Middle frontal gyrus (tissue), 1 donor: Measurements from ENCODE around the gene SMOC2.

Experiments
- DNase-seq: peaks from one replicate; pipeline ENCODE4 v3.0.0-alpha.2; 2015; ENCODE audit warnings: low spot score; ENCODE audit errors: extremely low spot score

SMOC2 gene

DNA sequence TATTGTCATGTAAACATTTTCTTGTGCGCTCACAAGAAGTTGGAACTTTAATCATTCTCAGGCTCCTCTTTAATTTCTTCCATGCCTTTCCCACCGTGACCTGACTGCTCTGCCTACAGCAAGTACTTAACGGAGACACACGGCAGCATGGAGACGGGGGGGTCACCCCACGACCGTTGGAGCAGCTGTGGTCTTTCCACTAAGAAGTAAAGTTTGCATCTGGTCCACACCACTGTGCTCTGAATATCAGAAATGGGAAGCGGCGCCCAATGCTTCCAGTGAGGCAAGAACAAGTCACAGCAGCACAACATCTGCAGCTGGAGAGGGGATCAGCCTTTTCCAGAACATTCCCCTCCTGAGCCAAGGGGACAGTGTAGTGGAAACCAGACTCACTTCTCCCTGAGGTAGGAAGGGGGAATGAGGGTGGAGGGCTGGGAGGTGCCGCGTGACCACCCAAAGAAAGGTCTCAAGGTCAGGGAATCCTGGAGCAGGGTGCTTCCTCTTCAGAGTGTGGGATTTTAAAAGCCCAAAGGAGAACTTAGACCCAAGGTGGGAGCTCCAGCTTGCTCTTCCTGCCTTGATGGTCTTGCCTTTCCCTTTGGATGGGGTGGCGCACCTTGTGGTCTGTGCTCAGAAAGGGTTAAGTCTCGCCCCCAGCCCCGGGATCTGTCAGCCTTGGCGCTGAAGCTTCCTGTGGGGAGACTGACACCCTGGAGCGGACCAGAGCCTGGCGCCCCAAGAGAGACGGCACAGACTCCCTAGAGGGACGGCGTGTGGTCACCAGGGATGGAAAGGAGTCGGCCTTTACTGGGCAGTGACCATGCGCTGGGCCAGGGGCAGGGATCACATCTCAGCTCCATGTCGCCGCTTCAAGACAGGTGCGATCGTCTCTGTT is 25.6 kb upstream of the SMOC2 start:
- no peak for DNase-seq

DNA sequence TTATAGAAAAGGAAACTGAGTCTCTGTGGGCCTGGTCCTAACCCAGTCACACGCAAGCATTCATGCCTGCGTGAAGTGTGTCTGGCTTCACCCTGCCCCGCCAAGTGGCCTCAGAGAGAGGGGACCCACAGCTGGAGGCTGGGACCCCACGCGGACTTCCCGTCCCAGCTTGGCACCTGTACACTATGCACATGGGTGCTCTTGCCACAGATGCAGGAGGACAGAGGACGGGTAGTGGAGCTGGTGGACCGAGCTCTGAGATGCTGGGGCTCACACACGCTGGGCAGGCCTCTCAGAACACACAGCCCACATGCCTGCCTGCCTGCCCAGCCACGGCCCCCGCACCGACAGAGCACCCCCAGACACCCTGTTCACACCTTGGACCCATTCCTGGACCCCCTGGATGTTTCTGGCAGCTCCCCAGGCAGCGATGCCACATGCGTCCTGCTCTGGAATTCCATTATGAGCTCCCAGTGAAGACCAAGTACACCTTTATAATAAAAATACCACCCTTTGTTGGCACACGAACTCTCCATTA is 24.9 kb upstream of the SMOC2 start:
- DNase-seq = no peak

DNA sequence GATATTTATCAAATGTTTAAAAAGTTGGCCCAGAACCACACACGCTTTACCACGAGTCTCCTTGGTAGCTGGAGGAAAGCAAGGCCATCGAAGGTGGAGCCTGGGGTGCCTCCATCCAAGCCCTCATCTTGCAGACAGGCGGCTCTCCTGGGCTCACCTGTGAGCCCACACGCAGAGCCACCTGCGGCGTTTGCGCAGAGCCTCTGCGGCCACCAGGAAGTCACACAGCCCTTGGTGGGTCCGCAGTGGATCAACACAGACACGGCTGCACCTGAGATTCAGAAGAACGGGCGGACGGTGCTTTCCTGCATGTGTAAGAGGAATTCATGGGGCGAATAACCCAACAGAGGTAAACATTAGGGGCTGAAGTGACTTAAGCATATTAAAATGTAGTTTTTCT is 24.5 kb upstream of the SMOC2 start:
- DNase-seq = no peak

DNA sequence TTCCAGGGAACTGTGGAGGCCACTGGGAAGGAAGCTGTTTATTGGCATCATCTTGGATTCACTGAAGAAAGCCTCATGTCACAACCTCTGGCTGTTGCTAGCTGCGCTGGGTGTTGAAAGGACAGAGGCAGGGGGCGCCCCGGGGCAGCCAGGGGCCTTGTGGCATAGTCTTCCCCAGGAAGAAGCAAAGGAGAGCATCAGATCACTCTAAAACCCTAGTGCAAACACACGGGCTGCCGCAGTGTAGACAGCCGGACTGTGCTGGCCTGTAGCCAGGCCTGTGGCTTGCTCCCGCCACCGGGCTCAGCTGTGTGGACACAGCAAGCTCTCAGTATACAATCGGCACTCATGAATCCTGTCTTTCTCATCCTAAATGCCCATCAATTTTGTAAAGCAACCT is 23.8 kb upstream of the SMOC2 start:
- DNase-seq = no peak

DNA sequence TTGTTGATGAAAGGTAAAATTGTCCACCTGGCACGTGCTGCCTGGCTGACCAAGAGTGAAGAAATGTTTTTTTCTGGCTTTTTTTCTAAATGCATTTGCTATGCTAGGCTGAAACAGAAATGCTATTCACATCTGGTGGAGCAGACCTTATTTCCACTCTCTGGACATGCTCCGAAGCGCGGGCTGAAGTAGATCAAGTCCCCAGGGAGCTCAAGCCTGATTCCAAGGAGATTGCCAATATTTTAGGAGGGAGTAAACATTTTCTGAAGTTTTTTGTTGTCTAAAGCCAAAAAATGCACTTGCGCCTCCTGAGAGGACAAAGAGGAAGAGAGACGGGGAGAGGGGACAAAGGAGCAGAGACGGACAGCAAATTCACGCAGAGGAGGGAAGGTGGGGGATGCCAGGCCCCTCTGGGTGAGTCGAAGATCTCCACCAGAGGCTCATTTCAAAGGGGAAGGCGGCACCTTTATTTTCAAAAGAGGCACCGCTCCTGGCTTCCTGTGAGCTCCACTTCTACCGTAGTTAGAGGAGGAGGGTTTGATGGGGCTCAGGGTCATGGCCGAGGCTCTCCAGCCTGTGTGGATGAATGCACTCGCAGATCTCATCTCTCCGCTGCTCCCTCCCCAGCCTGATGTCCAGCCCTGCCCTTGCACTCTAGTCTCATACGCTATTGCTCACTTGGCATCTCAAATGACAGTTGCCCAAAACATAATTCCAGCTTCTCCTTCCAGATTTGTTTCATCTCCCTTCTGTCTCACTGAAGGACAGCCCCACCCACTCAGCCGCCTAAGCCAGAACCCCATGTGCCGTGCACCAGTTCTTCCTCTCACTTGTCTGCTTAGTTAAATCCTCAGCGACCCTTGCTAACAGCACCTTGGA is 23.1 kb upstream of the SMOC2 start:
- no peak for DNase-seq

DNA sequence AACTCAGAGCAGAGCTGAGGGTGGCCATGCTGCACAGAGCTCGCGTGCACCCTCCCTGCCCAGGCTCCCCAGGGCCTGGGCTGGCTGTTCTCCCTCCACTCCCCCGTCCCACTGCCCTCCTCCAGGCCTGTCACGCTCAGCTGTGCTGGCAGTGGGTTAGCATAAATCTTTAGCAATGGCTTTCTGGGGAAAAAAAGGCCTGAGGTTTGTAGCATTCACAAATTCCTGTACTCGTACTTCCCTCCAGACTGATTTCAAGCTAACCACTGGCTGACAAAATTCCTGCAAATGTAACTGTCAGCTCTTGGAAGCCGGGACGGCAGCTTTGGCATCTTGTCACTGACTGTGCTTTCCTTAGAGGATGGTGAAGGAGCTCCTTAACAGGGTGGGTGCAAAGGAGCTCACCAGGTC is 22.3 kb upstream of the SMOC2 start:
- DNase-seq = no peak

DNA sequence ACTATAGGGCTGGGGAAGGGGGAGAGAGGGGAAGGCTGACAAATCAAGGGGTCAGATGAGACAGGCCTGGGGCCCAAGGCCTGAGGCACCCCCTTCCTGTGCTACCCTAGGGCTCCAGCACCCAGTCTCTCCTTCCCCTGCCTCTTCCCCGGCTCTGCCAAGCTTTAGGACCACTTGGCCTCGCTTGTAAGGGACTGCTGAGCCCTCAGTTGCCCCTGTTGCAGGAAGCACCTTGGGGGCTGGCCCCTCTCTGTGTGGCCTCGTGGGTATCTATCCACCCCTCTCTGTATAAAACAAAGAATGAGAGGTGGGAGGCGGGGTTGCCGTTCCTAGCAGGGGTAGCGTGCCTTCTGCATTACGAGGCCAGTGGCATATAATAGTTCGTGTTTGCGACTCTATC is 21.4 kb upstream of the SMOC2 start:
- no peak for DNase-seq

DNA sequence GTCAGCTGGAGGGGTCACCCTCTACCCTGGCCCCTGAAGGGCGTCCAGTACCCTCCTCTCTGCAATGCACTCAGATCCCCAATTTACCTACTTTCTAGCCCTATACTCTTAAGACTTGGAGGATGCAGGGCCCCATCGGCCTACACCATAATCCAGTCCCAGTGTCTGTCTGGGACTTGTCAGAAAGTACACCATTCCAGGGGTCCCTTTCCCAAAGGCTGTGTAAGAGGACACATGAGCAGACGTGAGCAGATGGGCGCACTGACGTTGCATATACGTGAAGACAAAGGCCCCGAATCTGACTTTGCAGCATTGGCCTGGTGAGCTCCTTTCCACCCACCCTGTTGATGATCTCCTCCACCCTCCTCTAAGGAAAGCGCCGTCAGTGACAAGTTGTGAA is 20.9 kb upstream of the SMOC2 start:
- no peak for DNase-seq

DNA sequence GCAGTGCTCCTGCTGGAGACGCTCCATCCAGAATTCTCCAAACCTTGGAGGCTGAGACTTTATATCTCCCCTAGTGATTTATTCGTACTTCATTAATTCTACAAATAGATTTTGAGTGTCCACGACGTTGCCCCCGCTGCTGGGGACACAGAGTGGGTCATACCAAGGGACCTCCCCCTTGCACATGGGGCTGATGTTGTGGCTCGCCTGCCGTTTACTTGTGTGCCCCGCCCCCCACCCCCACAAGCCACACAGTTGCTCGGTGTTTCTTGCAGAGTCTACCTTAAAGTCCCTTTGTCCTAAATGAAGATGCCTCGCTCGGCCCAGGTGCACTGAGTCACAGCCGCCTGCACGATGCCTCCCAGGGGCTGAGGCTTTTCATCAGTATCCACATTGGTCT is 20.3 kb upstream of the SMOC2 start:
- no peak for DNase-seq

DNA sequence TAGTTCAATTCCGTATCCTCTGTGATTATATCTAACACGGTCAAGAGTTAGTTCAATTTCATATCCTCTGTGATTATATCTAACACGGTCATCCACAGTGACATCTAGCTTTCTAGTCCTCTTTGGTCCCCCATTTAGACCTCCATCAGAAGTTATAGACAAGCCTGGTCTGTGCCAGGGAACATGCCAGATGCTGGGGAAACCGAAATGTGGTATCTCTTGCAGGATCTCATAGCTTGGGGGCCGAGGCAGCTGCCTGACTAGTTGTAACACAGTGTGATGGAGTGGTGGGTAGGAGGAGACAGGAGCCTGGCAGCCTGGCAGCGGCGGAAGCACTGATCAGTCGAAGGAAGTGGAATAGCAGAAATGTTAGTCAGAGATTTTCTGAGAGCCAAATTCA is 13.8 kb upstream of the SMOC2 start:
- DNase-seq = no peak

DNA sequence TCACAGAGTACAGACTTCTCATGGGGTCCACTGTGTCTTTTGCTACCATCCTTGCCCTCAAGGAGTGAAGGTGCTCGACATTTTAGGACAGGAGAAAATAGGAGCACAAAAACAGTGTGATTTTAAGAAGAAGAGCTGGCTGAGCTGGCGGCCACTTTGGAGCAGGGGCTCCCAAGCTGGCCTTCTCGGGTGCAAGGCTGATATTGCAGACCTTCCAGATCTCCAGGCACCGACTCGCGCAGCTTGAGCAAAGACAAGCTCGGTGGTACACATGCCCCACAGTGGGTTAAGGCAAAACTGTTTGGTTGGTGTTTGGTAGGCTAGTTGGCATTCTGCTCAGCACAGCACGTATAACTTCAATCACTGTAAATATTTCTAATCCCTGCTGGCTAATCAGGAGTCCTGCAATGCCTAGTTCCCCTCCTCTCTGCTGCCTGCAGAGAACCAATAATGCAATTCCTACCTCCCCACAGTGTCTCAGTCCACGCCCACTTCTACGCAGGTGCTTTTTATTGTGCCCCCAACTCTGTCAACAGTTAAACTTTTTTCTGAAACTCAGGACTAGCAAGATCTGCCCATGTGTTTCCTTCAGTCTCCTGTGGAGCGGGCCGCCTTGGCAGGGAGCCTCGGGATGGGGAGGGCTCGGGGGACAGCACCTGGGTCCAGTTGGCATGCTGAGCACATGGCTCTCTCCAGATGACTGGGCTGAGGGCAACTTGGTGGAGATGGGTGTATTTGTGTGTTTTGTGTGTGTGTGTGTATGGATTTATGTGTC is 12.7 kb upstream of the SMOC2 start:
- DNase-seq = no peak

DNA sequence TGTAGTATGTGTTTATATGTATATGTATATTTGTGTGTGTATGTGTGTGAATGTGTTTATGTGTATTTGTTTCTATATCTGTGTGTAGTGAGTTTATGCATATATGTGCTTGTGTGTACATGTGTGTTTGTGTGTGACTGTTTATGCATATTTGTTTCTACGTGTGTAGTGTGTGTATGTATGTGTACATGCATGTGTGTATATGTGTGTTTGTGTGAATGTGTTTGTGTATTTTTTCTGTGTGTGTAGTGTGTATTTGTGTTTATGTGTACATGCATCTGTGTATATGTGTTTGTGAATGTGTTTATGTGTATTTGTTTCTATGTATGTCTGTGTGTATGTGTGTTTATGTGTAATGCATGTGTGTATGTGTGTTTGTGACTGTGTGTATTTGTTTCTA is 12.1 kb upstream of the SMOC2 start:
- DNase-seq = no peak

DNA sequence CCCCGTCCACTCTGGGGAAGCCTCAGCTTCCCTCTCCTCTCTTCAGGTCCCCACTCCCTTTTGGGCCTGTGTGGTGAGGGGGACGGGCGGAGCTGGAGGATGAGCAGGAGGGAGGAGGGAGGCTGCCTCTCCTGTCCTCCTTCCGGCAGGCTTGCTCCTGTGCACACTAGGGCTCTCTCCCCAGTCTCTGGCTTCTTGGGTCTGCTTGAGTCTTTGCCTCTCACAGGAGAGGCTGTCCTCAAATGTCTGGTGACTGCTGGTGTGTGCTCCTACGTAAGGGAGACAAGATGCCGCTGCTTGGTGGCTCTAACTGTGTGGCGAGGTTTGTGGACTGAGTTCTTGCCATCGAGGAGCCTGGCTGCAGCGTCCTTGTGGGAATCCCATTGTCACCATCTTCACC is 8.8 kb upstream of the SMOC2 start:
- no peak for DNase-seq

DNA sequence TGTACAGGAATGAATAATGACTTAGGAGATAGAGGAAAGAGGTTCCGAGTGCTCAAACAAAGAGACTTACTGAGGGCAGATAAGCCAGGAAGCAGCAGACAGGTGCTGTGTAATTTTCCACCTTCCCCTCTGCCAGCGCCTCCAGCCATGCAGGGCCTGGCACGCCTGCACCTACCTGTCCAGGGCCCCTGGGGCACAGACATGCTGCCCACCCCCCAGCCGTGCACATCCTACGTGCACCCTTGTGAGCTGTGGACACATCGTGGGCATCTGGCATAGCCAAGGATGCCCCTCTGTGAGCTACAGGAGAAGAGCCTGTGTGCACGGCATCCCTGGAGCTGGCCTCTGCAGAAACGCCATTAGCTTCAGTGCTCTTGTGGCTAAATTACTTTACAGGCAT is 7.1 kb upstream of the SMOC2 start:
- DNase-seq = no peak

DNA sequence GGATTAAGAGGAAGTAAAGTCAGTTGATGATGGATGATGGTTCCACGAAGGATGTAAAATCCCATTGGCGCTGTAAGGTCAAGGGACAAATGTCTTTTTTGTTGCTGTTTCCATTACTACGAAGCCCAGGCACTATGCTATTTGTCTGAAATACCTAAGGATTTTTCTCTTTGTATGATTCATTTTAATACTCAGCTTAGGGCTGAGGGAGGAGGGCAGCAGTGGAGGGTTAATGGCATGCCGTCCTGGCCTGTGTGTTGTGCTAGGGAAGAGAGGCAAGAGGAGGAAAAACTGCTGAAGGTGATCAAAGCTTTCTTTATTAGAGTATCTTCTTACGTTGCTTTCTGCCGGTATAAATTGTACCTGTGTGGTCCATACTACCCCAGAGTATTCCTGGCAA is 6.5 kb upstream of the SMOC2 start:
- no peak for DNase-seq

DNA sequence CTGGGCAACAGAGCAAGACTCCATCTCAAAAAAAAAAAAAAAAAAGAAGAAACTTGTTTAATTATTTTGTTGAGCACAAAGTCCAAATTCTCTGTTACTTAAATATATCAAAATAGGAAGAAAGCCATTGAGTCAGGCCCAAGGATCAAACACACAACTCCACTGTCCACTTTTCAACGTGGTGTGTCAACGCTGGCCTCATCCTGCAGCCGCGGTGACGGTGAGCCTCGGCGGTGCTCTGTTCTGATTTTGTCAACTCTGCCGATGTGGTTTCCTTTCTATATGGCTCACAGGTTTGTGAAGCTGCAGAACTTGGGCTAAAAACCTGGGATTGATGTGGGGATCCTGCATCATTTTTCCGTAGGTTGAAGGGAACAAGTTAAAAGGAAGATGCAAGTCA is 3.2 kb upstream of the SMOC2 start:
- no peak for DNase-seq

DNA sequence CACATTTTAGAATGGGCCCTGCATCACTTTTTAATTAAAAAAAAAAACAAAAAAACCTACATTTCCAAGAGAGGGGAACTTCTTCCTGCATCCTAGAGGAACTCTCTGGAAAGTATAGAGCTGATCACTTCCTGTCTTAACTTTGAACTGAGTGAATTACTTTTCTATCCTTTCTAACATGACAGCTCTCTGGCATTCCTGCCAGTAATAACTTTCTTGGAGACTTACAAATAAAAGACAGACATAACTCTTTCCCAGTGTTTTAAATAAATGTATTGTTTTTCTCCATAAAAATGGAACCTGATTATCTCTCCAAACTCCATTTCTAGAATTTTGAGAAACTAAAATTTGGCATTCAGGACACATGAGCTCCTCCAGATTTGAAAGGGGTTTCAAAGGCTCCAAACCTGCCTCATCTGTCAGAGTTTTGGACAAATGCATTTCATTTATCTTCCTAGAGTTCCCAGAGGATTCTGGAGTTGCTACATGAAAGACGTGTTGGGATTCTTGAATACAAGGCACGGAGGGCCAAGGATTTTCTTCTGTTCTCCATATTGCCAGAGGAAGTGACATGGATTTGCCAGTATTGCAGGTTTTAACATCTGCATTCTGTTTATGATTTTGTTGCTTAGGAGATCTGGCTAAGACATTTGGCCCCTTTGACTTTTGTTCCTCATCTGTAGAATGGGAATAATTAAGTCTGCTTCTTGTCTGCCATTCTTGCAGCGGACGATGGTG is 2.0 kb upstream of the SMOC2 start:
- DNase-seq = no peak

DNA sequence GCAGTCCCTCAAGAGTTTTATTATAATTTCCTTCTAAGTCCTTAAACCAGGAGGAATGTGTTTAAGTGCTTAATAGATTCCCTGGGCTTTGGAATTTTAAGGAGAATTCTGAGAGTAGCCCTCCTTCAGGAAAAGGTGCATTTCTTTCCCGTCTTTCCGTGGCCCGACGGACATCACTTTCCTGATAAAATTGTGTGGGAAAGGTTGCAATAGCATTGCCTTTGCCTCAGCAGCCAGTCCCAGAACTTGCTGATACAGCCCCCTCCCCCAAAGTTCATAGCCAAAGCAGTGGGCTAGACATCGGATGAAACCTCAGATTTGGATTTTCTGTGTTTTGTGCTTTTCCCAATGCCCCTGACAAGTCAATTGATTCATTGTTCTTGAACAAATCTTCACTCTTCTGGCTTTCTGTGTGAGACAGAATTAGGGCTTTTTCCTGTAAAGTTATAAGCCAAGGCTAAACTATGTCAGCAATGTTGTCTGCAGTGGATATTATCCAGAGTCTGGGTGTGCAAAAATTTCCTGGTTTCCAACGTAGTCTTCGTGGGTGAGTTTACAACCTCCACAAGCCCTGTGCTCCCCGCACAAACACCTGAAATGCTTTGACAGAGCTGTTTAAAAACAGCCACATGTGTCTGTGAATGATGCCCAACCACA is 1.1 kb upstream of the SMOC2 start:
- DNase-seq = no peak

DNA sequence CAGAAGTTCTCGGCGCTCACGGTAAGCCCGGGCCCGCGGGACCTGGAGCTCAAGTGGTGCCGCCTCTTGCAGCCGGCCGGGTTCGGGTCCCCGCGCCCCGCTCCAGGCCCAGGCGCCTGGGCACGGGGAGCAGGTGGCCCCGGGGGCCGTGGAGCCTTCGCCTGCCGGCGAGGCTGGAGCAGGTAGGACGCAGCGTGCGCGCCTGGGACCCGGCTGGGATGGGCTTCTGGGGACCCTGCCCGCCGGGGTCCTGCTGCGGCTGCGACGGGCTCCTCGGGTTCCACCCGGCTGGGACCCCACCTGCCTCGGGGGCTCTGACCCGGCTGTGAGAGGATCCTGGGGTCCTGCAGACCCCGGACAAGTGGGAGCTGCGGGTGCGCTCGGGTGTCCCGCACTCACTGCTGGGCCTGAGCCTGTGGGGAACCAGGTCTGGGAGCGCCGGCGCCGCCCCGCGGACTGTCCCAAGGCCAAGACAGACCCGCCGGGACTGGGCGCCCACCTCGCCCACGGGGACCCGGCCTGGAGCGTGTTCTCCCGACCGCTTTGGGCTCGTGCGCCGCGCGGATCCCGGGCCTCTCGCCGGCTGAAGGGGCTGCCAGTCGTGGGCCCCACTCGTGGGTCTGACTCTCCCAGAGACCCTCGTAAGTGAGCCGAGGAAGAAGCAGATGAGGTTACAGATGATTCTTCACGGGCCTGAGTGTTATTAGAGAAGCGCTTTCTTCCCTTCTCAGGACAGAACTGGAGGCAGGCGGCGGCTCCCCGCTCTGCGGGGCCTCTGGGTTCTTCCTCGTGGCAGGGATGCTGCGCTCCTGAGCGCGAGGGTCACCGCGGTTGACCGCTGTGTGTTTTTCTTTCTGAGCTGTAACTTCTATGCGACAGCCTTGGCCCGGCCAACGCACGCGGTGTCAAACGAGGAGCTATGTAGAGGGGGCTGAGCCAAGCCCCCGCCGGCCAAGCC is 729 bp downstream of the SMOC2 start:
- no peak for DNase-seq
